Measurements from ENCODE around the gene RAPGEF4.

The RAPGEF4 gene

DNA sequence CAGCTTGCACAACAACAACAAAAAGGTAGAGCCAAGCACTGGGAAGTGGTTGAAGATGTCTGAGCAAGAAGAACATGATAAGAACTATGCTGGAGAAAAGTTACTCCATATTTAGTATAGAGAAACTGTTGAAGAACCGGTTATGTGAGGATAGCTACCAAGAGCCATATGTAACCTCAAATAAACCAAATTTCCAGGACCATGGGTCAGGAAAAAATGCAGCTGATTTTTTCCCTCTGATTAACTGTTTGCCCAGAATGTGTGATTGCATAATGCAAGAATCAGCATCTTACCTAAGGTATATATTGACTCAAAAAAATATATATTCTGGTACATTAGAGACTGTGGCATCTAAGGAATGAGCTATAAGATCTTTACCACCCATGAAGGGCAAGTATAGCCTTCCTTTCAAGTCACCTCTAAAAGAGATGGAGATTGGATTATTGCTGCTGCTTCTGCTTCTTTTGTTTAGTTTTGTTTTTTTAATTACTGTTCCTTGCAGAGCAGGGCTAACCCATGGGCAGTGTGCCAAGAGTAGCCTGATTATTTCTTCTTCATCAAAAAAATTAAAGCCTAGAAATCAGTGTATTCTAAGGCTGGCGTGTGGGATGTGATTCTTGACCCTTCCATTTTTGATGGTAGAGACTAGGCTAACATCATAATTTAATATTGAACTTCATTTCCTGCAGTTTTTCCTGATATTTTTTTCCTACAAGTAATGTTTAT, 263.1 kb downstream of the RAPGEF4 start:
- no peak for DNase-seq
- TF ChIP-seq POLR2A (IDR thresholded peaks at IDR 0.05; ENCODE audit: low read length) (no peak), GATA1 (IDR thresholded peaks at IDR 0.05; ENCODE audit: low read depth, low read length) (no peak)

DNA sequence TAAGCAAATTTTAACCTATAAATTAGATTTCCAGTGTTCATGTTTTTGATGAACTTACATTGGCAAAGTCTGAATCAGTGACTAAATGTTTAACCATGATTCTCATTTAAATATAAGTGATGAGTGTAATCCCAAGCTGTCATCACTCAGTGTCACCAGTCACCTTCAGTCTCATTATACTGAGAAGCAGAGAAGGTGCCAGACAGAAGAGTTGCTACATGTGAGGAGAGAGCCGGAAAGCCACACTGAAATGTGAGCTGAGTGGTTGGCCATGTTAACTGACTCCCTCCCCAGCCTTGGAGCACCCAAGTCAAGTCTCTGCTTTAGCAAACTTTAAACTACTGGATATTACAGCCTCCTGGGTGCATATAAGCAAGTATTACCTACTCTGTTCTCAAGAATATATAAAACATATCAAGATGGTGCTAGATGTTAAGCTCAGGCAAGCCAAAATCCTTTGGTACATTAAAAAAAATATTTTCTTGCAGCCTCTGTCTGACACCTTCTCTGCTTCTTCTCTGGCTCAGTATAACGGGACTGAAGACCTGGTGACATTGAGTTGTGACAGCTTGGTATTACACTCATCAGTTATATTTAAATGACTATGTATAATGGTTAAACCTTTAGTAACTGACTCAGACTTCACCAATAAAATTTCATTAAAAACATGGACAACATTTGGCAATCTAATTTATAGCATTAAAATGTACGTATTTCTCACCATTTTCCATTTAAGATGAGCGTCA, 264.2 kb downstream of the RAPGEF4 start:
- no peak for DNase-seq
- TF ChIP-seq GATA1 (IDR thresholded peaks at IDR 0.05; ENCODE audit: low read depth, low read length) = no peak
- TF ChIP-seq POLR2A (IDR thresholded peaks at IDR 0.05; ENCODE audit: low read length) = no peak

DNA sequence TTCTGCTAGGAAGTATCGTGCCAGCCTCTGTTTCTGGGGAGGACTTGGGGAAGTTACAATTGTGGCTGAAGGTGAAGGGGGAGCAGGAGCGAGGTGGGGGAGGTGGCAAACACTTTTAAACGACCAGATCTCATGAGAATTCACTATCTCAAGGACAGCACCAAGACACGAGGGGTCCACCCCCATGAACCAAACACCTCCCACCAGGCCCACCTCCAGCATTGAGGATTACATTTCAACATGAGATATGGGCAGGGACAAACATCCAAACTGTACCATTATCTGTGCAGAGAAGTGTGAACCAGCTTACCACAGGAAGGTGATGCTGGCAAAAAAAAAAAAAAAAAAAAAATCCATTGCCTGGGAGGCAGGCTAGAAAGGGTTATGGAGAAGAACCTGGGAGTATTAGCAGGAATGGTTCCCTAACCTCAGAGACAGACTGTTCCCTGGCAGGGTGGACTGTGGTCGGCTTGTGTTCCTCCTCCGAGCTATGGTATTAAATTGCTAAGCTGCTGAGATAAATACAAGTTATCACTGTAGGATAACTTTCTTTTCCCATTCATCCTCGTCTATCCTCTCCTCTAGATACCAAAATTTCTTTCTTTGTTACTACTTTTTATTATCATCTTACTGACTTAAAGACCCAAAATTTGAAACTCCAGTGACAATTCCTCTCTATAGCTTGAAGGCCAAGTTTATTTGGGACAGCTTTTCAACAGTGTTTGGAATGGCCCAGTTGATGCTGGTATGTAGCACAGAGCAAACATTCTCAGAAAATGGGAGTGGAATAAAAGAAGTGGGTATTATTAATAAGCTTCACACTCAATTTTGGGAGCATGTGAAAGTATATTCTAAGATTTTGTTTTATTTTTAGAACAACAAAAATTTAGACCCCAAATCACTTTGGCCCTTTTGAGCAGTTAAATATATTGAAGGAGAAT, 266.3 kb downstream of the RAPGEF4 start:
- no peak for TF ChIP-seq POLR2A (IDR thresholded peaks at IDR 0.05; ENCODE audit: low read length)
- DNase-seq = no peak

DNA sequence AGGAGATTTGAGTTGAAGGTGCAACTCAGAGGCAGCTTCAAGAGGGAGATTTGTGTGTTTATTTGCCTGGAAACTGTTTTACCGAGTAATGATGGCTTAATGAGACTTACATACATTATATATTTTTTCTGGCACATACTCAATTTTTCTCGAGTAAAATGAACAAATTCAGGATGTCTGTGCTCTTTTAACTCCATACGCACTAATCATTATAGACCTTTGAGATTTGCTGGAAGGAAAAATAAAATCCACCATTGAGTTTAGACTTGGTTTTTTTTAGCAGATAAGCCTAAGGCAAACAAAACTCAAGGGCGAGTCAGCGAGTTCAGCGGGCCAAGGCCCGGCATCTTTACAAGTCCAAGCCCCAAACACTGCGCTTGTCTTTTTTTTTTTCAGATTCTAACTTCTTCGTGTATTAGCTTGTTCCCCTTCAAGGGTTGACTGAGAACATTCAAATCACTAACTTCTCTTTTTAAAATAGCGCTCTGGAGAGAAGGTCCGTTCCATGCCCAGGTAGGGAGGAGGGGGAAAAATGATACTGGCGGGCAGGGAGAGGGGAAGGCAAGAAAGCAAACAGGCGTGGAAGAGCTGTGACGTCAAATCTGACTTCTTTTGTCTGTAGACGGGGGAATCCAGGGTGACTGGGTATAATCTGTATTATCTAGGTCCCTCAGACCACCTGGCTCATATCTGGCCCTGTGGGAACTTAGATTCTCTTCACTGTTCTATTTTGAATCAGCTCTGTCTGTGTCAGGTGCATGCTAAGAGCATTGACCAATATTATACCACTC, 267.3 kb downstream of the RAPGEF4 start:
- DNase-seq = no peak
- TF ChIP-seq POLR2A (IDR thresholded peaks at IDR 0.05; ENCODE audit: low read length) (no peak), GATA1 (IDR thresholded peaks at IDR 0.05; ENCODE audit: low read depth, low read length) (no peak)

DNA sequence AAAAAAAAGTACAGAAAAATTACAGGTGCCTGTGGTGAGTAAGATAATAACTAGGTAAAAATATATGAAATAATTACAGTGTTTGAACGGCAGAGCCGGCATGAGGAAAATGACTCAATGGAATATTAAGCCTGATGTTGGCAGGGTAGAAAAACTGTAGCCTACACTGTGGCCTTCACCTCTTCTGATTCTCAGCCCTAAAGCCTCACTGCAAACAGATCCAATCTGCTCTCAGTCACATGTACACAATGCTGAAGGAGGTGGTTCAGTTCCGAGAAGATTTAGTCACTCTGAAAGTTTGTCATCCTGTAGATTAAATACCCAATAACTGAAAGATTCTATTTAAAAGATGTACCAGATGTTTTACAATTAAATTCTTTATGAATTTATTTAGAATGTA, 273.1 kb downstream of the RAPGEF4 start:
- TF ChIP-seq GATA1 (IDR thresholded peaks at IDR 0.05; ENCODE audit: low read depth, low read length) = no peak
- TF ChIP-seq POLR2A (IDR thresholded peaks at IDR 0.05; ENCODE audit: low read length) = no peak
- DNase-seq = no peak

DNA sequence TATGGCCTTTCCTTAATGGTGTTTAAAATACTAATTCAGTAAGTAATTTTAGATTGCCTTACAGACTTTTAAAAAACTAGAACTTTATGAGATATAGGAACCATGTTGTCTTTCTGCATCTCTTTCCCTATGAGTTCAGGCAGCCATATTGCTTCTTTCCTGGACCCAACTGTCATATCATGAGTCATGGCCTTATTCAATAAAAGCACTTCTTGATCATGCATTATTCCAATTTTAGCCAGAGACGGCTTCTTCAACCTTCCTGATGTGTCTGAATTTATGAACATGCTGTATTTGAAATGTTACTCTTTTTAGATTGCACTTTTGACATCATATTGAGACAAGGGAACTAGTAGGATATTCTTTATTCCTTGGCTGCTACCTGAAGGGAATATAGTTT, 274.6 kb downstream of the RAPGEF4 start:
- no peak for DNase-seq
- no peak for TF ChIP-seq GATA1 (IDR thresholded peaks at IDR 0.05; ENCODE audit: low read depth, low read length)
- TF ChIP-seq POLR2A (IDR thresholded peaks at IDR 0.05; ENCODE audit: low read length) = no peak

DNA sequence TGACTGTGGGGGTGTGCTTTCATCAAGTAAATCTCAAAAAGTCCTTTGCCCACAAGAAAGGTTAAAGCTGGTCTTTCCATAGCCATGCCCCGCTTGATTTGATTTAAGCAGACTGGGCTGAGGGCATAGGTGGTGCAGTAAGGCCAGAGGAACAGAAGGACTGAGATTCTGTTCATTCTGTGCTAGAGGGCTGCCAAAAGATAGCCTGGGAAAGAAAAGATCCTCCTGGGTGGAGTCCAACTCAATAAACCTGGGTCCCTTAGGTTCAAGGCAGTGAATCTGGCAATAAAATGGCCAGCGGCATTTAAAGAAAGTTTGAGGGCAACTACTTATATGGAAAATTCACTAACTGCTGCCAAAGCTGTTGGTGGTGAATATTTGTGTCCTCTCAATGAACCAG, 280.8 kb downstream of the RAPGEF4 start:
- TF ChIP-seq GATA1 (IDR thresholded peaks at IDR 0.05; ENCODE audit: low read depth, low read length) (no peak), POLR2A (IDR thresholded peaks at IDR 0.05; ENCODE audit: low read length) (no peak)
- DNase-seq = no peak

DNA sequence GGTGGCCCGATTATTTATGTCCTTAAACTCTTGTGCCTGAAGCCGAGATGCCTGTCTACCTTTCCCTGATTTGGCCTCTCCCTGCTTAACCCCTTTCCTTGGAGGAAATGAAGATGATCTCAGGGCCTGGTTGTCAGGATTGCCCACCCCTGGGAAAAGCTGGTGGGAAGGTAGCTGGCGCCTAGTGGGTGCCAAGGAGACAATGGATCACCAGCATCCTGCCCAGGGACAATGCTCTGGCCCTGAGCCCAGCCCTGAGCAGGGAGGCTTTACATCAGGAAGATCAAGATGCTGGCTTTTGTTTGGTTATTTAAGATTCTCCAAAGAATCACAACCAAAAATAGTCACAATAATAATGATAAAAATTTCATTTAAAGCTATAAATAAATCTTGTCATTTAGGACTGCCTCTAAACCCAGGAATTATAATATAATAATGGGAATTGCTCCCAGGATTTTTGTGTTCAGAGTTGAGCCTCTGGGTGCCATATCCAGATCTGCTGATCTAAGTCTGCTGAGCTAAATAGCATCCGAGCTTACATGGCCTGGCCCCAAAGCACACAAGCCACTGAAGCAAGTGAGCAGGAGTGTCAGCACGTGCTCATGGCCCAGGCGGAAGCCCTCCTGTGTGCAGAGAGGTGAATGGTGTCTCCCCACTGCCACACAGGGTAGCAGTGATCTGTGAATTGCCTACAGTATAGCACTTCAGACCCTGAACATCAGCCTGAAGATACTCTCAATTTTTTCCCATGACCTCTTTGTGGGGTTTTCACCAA, 282.2 kb downstream of the RAPGEF4 start:
- no peak for TF ChIP-seq GATA1 (IDR thresholded peaks at IDR 0.05; ENCODE audit: low read depth, low read length)
- no peak for TF ChIP-seq POLR2A (IDR thresholded peaks at IDR 0.05; ENCODE audit: low read length)
- DNase-seq = no peak

DNA sequence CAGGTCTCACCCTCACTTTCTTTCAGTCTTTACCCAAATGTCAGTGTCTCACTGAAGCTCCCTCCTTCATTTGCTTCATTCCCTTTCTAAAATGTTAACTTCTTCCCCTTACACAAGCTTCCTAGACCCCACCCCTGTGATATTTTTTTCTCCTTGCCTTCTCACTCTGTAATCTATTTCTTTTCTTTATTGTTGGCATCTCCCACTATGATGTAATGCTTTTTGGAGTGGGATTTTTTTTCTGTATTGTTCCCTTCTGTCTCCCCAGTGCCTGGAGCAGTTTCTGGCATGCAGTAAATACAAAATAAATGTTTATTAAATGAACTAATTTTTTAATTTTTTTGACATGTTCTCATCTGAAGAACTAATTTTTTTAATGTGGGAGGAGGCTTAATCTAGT, 284.1 kb downstream of the RAPGEF4 start:
- no peak for TF ChIP-seq POLR2A (IDR thresholded peaks at IDR 0.05; ENCODE audit: low read length)
- no peak for TF ChIP-seq GATA1 (IDR thresholded peaks at IDR 0.05; ENCODE audit: low read depth, low read length)
- no peak for DNase-seq

DNA sequence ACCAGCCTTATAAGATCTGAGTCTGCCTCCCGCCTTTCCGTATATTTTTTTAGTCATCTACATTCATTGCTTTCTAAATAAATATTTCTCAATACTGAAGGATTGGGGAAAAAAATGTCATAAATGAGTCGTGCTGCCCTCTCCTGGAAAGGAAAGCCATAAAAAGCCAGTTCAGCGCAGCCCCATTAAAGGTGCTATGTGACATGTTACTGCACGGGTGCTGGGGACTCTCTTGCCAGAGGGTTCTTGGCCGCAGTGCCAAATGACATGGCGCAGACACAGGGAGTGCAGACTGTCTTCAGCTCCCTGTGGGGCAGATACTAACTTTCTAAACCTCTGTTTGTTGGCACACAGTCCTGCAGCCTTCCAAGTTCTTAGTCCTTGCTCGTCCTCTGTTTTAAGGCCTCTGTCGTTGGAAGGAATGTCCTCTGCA, 286.3 kb downstream of the RAPGEF4 start:
- no peak for TF ChIP-seq POLR2A (IDR thresholded peaks at IDR 0.05; ENCODE audit: low read length)
- no peak for TF ChIP-seq GATA1 (IDR thresholded peaks at IDR 0.05; ENCODE audit: low read depth, low read length)
- no peak for DNase-seq

DNA sequence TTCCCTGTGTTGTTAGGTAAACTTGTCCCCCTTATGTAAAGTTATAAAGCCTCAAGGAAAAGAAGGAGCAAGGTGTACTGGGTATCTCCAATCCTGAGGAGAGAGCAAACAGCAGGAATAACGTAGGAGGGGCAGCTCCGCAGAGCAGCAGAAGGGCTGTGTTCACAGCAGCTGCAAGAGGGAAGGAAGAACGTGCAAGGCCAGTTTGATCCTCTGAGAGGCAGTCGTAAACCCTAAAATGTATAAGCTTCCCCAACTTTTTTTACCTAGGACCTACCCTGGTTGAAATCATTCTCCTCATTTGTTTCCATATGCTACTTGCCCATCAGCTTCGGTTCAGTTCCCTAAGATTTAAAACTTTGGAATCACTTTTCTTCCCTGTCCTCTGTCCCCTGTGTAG, 288.1 kb downstream of the RAPGEF4 start:
- TF ChIP-seq GATA1 (IDR thresholded peaks at IDR 0.05; ENCODE audit: low read depth, low read length) = no peak
- TF ChIP-seq POLR2A (IDR thresholded peaks at IDR 0.05; ENCODE audit: low read length) = no peak
- DNase-seq = no peak

DNA sequence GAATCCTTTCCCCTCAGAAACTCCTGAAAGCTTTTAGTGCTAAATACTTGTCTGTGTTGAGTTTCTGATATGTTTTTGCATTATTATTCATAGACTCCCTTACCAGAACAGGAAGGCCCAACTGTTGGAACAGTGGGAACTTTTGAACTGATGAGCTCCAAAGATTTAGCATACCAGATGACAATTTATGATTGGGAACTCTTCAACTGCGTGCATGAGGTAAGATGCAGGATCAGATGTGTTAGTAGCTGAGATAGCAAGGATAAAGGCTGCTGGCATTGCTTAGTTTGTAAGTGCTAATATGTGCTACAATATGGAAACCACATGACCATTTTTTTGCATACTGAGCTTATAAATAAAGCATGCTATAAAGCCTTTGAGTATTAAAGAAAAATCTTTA, 290.8 kb downstream of the RAPGEF4 start:
- no peak for TF ChIP-seq GATA1 (IDR thresholded peaks at IDR 0.05; ENCODE audit: low read depth, low read length)
- TF ChIP-seq POLR2A (IDR thresholded peaks at IDR 0.05; ENCODE audit: low read length) = no peak
- no peak for DNase-seq

Measured in erythroblast (primary cell).